Sigmoid colon (tissue), 7 donors: ENCODE measurements around the gene CASR. TPM values are rescaled to one million over a fixed set of nuclear protein-coding genes. Genes with fewer than 3 reads are reported as not detected.

Source experiments
- DNase-seq: peaks from one replicate; pipeline ENCODE4 v3.0.0-alpha.2; 2019
- H3K27ac ChIP-seq, 4 donors: fragments of 200-600 bp; sonication (generic); one replicate each; pipeline ENCODE4 v1.5.1; 2016 to 2019; ENCODE audit warnings: mild to moderate bottlenecking in 1 of 4
- H3K27me3 ChIP-seq, 3 donors: fragments of 200-600 bp; sonication (generic); one replicate each; pipeline ENCODE4 v1.5.1; 2019; ENCODE audit warnings: mild to moderate bottlenecking in 1 of 3
- H3K36me3 ChIP-seq, 4 donors: fragments of 200-600 bp; sonication (generic); one replicate each; pipeline ENCODE4 v1.5.1; 2016 to 2019
- H3K4me1 ChIP-seq, 4 donors: fragments of 200-600 bp; sonication (generic); one replicate each; pipeline ENCODE4 v1.5.1; 2017 to 2019
- H3K4me3 ChIP-seq, 4 donors: fragments of 200-600 bp; sonication (generic); one replicate each; pipeline ENCODE4 v1.5.1; 2017 to 2019; ENCODE audit warnings: mild to moderate bottlenecking in 2 of 4, moderate library complexity in 1 of 4
- H3K9me3 ChIP-seq, 4 donors: fragments of 200-600 bp in 3 of 4; sonication (generic) in 3 of 4; one replicate each; pipeline versions ENCODE4 v1.5.1 to v1.6.1; 2013 to 2019
- CTCF ChIP-seq, 4 experiments: fragments of 450-650 bp in 3 of 4; fragments of 200-600 bp in 1 of 4; IDR thresholded peaks; one replicate each; pipeline ENCODE4 v1.5.1; 2016 to 2019; ENCODE audit warnings: antibody characterized with exemption in 4 of 4, mild to moderate bottlenecking in 3 of 4, moderate library complexity in 2 of 4
- EP300 ChIP-seq, 4 donors: sonication (generic); formaldehyde crosslinking; IDR thresholded peaks; one replicate each; pipeline ENCODE4 v1.6.1; 2017; ENCODE audit warnings: antibody characterized with exemption in 4 of 4
- POLR2A ChIP-seq, 2 donors: fragments of 450-650 bp; IDR thresholded peaks; one replicate each; pipeline ENCODE4 v1.6.1; 2016; ENCODE audit warnings: antibody characterized with exemption in 2 of 2, mild to moderate bottlenecking in 2 of 2, moderate library complexity in 2 of 2
- POLR2AphosphoS5 ChIP-seq, 4 donors: sonication (generic); formaldehyde crosslinking; IDR thresholded peaks; one replicate each; pipeline ENCODE4 v1.6.1; 2017; ENCODE audit warnings: antibody characterized with exemption in 4 of 4
- WGBS, 2 donors: extraction: QIAGEN DNeasy Blood & Tissue Kit; methylation state at CpG; one replicate each; pipeline ENCODE4 v1.1.7; 2013; 5-methylcytosine and 5-hydroxymethylcytosine counted together
- intact Hi-C: fragments of 100-400 bp; cut with DNase I; formaldehyde crosslinking; loops from one replicate; pipeline ENCODE4 v1.15.1; 2023
- polyA plus RNA-seq, 3 donors: library from polyadenylated mRNA; stranded (reverse); fragments of 200-250 nt; gene quantifications; one replicate each; pipeline ENCODE4 v1.2.3, GENCODE V29; 2013
- total RNA-seq, 4 donors: library from RNA; depleted of rRNA; stranded (reverse); fragments of >200 nt; gene quantifications; one replicate each; pipeline ENCODE4 v1.1.0, GENCODE V29; 2016
- donor health status: healthy with polysubstance abuse.
- donor health status: Bipolar disorder and iron deficiency.
- donor health status: healthy.

CASR gene
- total and polyA plus RNA-seq, 7 donors: under 0.01 to 0.14 (median under 0.01) TPM; not detected in 2

- DNase-seq: no peak
- Histone ChIP-seq H3K36me3 (no peaks in the 10 kb centered on the region), H3K4me1 (no peaks in the 10 kb centered on the region), H3K27me3 (no peaks in the 10 kb centered on the region), H3K27ac (no peak within 1 kb of the TSS), H3K4me3 (peak within 1 kb of the TSS in 1 of 4 donors; percentile 15), H3K9me3 (no peaks in the 10 kb centered on the region)
- TF ChIP-seq POLR2AphosphoS5 (IDR thresholded peaks at IDR 0.05): no peak
- no peak for TF ChIP-seq EP300 (IDR thresholded peaks at IDR 0.05)
- TF ChIP-seq POLR2A (IDR thresholded peaks at IDR 0.05): no peak
- TF ChIP-seq CTCF (IDR thresholded peaks at IDR 0.05): no peak
- intact Hi-C loops: no loop called here
- WGBS, 2 donors: 61 to 75% methylated on average over 6 of the region's 6 CpGs
Observed at GRCh38 chr3:122324871-122325323, 141.4 kb downstream of the CASR start, which contains the start of gene CSTA. TSS of gene CSTA (plus strand) at chr3:122325248. CDS start at chr3:122325293, 45 bp downstream.

GRCh38 chr3:122325769-122326168, 142.3 kb downstream of the CASR start:
- Histone ChIP-seq H3K27me3 (no peaks in the 10 kb centered on the region), H3K36me3 (no peaks in the 10 kb centered on the region), H3K4me3 (no peak overlapping the region), H3K27ac (no peak overlapping the region), H3K9me3 (no peaks in the 10 kb centered on the region), H3K4me1 (no peaks in the 10 kb centered on the region)
- 89 to 95% methylated on average over 3 of the region's 3 CpGs for WGBS, 2 donors
- intact Hi-C loops: no loop called here
- TF ChIP-seq POLR2A (IDR thresholded peaks at IDR 0.05): no peak
- no peak for TF ChIP-seq CTCF (IDR thresholded peaks at IDR 0.05)
- TF ChIP-seq POLR2AphosphoS5 (IDR thresholded peaks at IDR 0.05): no peak
- TF ChIP-seq EP300 (IDR thresholded peaks at IDR 0.05): no peak
- no peak for DNase-seq

GRCh38 chr3:122331886-122332285, 148.4 kb downstream of the CASR start:
- TF ChIP-seq CTCF (IDR thresholded peaks at IDR 0.05): no peak
- TF ChIP-seq POLR2AphosphoS5 (IDR thresholded peaks at IDR 0.05): no peak
- TF ChIP-seq POLR2A (IDR thresholded peaks at IDR 0.05): no peak
- TF ChIP-seq EP300 (IDR thresholded peaks at IDR 0.05): no peak
- WGBS, 2 donors: 89 to 93% methylated on average over 4 of the region's 4 CpGs
- Histone ChIP-seq H3K36me3 (no peaks in the 10 kb centered on the region), H3K27me3 (no peaks in the 10 kb centered on the region), H3K9me3 (no peaks in the 10 kb centered on the region), H3K27ac (no peak overlapping the region), H3K4me3 (no peak overlapping the region), H3K4me1 (no peaks in the 10 kb centered on the region)
- DNase-seq: no peak
- intact Hi-C loops: no loop called here

DNA sequence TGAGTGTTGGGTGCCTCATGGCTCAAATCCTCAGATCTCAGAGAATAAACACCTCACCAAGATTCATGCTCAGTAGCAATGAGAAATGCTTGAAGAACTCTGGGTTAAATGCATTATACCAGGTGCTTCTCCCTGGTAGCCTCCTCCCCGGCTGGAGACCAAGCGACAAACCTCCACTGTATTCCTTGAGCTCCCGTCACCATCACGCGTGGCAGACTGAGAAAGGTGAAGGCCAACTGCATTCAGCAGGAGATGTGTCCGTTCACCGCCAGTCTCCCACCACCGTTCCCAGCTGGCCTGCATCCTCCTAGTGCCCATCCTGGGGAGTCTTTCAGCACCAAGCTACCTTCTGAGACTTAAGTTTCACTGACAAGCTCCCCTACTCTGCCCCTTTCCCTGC, 149.1 kb downstream of the CASR start:
- Histone ChIP-seq H3K27ac (no peak overlapping the region), H3K36me3 (no peaks in the 10 kb centered on the region), H3K4me1 (no peaks in the 10 kb centered on the region), H3K9me3 (no peaks in the 10 kb centered on the region), H3K4me3 (no peak overlapping the region), H3K27me3 (no peaks in the 10 kb centered on the region)
- 95 to 97% methylated on average over 8 of the region's 8 CpGs for WGBS, 2 donors
- DNase-seq: no peak
- TF ChIP-seq CTCF (IDR thresholded peaks at IDR 0.05) (no peak), POLR2A (IDR thresholded peaks at IDR 0.05) (no peak), EP300 (IDR thresholded peaks at IDR 0.05) (no peak), POLR2AphosphoS5 (IDR thresholded peaks at IDR 0.05) (no peak)
- intact Hi-C loops: no loop called here

Other genes starting within 250 kb of the CASR start
- gene ILDR1, start 161.4 kb upstream of the CASR start, total RNA-seq: not detected
- 1 to 10 TPM; 3.5 to 7.1 (median 4.8) TPM for gene ILDR1, start 161.4 kb upstream of the CASR start, polyA plus RNA-seq
- gene CD86, start 128.3 kb upstream of the CASR start, total RNA-seq: 1 to 10 TPM; 3.9 to 5.8 (median 4.8) TPM
- gene CD86, start 128.3 kb upstream of the CASR start, polyA plus RNA-seq: 10 to 100 TPM in 1 of 3 donors, 1 to 10 TPM in 2; 3.0 to 18.5 (median 6.5) TPM
- gene CSTA, start 141.6 kb downstream of the CASR start, total RNA-seq: 1 to 10 TPM in 2 of 4 donors, not detected in 2; 1.9 to 3.6 TPM
- gene CSTA, start 141.6 kb downstream of the CASR start, polyA plus RNA-seq: 10 to 100 TPM in 2 of 3 donors, 1 to 10 TPM in 1; 9.9 to 20.4 (median 11.0) TPM
- gene MIX23, start 199.6 kb downstream of the CASR start, total RNA-seq: 10 to 100 TPM in 3 of 4 donors, 1 to 10 TPM in 1; 8.2 to 24.8 (median 17.2) TPM
- 10 to 100 TPM; 43.2 to 49.2 (median 44.5) TPM for gene MIX23, start 199.6 kb downstream of the CASR start, polyA plus RNA-seq
- 10 to 100 TPM; 37.1 to 56.6 (median 45.6) TPM for gene FAM162A, start 200.5 kb downstream of the CASR start, total RNA-seq
- gene FAM162A, start 200.5 kb downstream of the CASR start, polyA plus RNA-seq: 100 to 1,000 TPM; 200 to 298 (median 277) TPM
- 1 to 10 TPM; 1.9 to 4.6 (median 2.7) TPM for gene WDR5B, start 232.4 kb downstream of the CASR start, total RNA-seq
- gene WDR5B, start 232.4 kb downstream of the CASR start, polyA plus RNA-seq: 1 to 10 TPM; 1.2 to 3.2 (median 1.2) TPM